Astrocyte of the spinal cord (primary cell): ENCODE measurements around the gene RAB40C.

Experiments used
- DNase-seq: peaks from one replicate; pipeline ENCODE4 v3.0.0; 2011; ENCODE audit warnings: low read depth, low spot score
- H3K4me3 ChIP-seq: 2 replicates; pipeline ENCODE4 v1.5.1; 2011; ENCODE audit warnings: low read depth, mild to moderate bottlenecking, low read length, moderate library complexity
- CTCF ChIP-seq: IDR thresholded peaks from 2 replicates; pipeline ENCODE4 v1.5.1; 2012; ENCODE audit warnings: low read depth, mild to moderate bottlenecking, low read length, inconsistent platforms
- in situ Hi-C: cut with HindIII; loops from 2 replicates; pipeline ENCODE4 v1.10.0; 2017; ENCODE audit warnings: low sequenced_read_pairs

RAB40C gene

GRCh38 chr16:674214-674881 lies 84.5 kb downstream of the RAB40C start:
- no peak overlapping the region for H3K4me3 ChIP-seq
- DNase-seq: no peak
- in situ Hi-C loops: no loop called here
- no peak for TF ChIP-seq CTCF

DNA sequence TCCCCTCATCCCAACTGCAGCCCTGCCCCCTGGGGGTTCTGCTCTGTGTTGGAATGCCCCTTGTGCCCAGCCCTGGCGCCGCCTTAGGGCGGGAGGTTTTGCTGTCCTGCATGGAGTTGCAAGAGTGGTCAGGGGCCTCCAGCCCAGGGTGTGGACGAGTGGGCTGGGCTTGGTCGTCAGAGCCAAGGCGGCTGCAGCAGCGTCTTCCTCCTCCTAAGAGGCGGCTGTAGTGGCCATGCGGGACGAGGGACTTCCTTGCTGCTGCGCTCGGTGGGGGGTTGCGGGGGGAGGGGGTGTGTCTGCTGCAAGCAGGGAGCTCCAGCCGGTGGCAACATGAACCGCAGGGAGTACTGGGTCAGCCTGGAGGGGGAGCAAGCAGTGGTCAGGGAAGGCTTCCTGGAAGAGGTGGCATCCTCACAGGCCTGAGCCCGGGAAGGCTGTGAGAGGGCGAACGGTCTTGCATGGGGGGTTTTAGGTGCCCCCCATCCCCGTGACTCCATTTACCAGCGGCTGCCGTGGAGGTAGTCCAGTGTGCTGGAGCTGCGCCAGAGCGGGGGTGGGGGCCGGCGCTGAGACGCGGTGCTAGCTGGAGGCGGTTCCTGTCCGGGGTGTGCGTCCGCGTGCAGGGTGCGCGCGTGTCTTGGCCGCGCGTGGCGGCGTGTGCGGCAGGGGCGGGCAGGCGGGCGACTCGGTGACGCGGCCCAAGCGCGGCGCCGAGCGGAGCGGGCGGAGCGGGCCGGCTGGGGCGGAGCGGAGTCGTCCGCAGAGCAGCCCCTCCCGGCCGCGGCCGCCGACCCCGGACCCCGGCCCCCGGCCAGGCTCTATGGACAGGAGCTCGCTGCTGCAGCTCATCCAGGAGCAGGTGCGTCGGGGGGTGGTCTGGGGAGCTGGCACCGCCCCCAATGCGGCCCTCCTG lies 85.4 kb downstream of the RAB40C start, which contains the start of gene RHBDL1:
RHBDL1 (plus strand) TSS at position 704 of the 916 bp plus-strand sequence; CDS start at position 824, 120 bp downstream.
- peak within 1 kb of the TSS; percentile 34 for H3K4me3 ChIP-seq
- no peak for TF ChIP-seq CTCF
- in situ Hi-C loops: no loop called here
- DNase-seq: peak; percentile 38

DNA sequence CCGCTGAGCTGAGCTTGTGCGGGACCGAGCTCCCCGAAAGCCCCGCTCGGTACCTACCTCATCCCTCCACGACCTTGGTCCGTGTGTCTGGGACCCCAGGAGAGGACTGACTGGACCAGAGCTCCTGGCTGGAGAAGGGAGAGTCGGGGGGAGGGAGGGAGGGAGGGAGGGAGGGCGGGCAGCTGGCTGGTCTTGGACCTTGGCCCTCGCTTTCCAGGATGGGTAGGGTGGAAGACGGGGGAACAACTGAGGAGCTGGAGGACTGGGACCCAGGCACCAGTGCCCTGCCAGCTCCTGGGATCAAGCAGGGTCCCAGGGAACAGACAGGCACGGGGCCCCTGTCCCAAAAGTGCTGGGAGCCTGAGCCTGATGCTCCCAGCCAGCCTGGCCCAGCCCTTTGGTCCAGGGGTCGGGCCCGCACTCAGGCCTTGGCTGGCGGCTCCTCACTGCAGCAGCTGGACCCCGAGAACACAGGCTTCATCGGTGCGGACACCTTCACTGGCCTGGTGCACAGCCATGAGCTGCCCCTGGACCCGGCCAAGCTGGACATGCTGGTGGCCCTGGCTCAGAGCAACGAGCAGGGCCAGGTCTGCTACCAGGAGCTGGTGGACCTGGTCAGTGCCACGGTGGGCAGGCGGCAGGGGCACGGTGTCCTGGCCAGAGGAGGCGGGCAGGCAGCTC lies 86.2 kb downstream of the RAB40C start:
- in situ Hi-C loops: no loop called here
- H3K4me3 ChIP-seq: peak overlapping the region; percentile 34
- no peak for TF ChIP-seq CTCF
- DNase-seq: no peak

DNA sequence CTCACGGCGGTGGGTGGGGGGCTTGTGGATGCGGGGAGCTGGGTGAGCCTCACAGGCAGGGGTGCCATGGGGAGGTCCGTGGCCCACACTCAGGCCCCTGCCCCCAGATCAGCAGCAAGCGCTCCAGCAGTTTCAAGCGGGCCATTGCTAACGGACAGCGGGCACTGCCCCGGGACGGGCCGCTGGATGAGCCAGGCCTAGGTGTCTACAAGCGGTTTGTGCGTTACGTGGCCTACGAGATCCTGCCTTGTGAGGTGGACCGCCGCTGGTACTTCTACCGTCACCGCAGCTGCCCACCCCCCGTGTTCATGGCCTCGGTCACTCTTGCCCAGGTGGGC lies 86.7 kb downstream of the RAB40C start:
- no peak for DNase-seq
- no peak overlapping the region for H3K4me3 ChIP-seq
- in situ Hi-C loops: no loop called here

DNA sequence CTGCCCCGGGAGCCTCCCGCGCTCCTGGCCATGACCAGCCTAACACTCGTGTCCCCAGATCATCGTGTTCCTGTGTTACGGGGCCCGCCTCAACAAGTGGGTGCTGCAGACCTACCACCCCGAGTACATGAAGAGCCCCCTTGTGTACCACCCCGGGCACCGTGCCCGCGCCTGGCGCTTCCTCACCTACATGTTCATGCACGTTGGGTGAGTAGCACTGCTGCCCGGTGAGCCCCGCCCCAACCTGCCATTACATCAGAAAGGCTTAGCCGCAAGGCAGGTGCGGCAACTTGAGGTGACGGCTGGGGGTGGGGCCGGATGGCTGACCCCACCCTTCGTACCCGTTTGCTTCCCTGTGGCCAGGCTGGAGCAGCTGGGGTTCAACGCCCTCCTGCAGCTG lies 87.0 kb downstream of the RAB40C start:
- no peak for DNase-seq
- H3K4me3 ChIP-seq: no peak overlapping the region
- in situ Hi-C loops: no loop called here
- no peak for TF ChIP-seq CTCF

More for the DNA sequence above, 86.7 kb downstream of the RAB40C start:
- TF ChIP-seq CTCF: no peak
